ENCODE data around the gene ZBTB38. TPM values are rescaled to one million over a fixed set of nuclear protein-coding genes. Genes with fewer than 3 reads are reported as not detected.

Gene ZBTB38
- polyA plus RNA-seq, 1 experiment = 97.1 TPM

GRCh38 chr3:141409940-141410241 lies 41.6 kb downstream of the ZBTB38 start:
- Histone ChIP-seq H3K4me3 (ENCODE audit: low read depth, low read length) (no peak overlapping the region), H3K27me3 (ENCODE audit: control insufficient read depth, insufficient read depth, low read length) (no peaks in the 10 kb centered on the region), H3K9me3 (ENCODE audit: control insufficient read depth, insufficient read depth, low read length) (no peaks in the 10 kb centered on the region), H3K27ac (ENCODE audit: low read depth, low read length) (peak overlapping the region; percentile 90)
- ChIA-PET CTCF (no interaction called here), POLR2A (no interaction called here)
- TF ChIP-seq CTCF (IDR thresholded peaks at IDR 0.05; ENCODE audit: low read depth, low read length) = no peak
- no peak for DNase-seq (ENCODE audit: low read depth, low spot score)

GRCh38 chr3:141410408-141410807 lies 42.1 kb downstream of the ZBTB38 start:
- Histone ChIP-seq H3K4me3 (ENCODE audit: low read depth, low read length) (no peak overlapping the region), H3K27me3 (ENCODE audit: control insufficient read depth, insufficient read depth, low read length) (no peaks in the 10 kb centered on the region), H3K27ac (ENCODE audit: low read depth, low read length) (peak overlapping the region; percentile 90), H3K9me3 (ENCODE audit: control insufficient read depth, insufficient read depth, low read length) (no peaks in the 10 kb centered on the region)
- POLR2A ChIA-PET = no interaction called here
- no peak for TF ChIP-seq CTCF (IDR thresholded peaks at IDR 0.05; ENCODE audit: low read depth, low read length)
- CTCF ChIA-PET = no interaction called here
- no peak for DNase-seq (ENCODE audit: low read depth, low spot score)

GRCh38 chr3:141410846-141411245 lies 42.5 kb downstream of the ZBTB38 start:
- TF ChIP-seq CTCF (IDR thresholded peaks at IDR 0.05; ENCODE audit: low read depth, low read length) = no peak
- peak overlapping the region; percentile 90 for H3K27ac ChIP-seq (ENCODE audit: low read depth, low read length)
- no peaks in the 10 kb centered on the region for H3K27me3 ChIP-seq (ENCODE audit: control insufficient read depth, insufficient read depth, low read length)
- ChIA-PET POLR2A (interaction anchor here (0.6 kb wide), 1 partner anchor 102 kb away, joined by 3 read pairs; no protein-coding TSS in a partner anchor), CTCF (no interaction called here)
- DNase-seq (ENCODE audit: low read depth, low spot score) = no peak
- H3K9me3 ChIP-seq (ENCODE audit: control insufficient read depth, insufficient read depth, low read length) = no peaks in the 10 kb centered on the region
- H3K4me3 ChIP-seq (ENCODE audit: low read depth, low read length) = no peak overlapping the region

DNA sequence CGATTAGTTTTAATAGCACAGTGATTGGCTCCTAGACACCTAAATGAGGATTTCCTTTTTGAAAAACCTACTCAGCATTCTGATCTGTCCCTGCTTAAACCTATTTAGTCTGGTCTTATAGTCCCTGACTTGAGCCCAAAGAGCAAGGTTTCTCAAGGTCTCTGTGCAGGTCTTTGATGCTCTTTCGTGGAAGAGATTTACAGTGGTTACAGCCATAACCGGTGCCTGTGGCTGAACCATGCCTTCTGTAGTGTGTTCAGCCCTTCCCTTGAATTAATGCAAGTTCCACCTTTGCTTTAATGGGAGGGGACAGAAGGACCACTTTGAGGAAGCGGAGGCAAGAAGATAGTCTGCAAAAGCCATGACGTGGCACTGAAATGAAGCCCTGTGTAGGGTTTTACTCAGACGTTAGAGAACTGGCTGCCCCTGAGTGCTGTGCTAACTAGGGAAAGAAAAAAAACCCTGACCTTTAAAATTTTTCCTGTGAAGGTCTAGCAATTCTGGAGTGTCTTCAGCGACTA lies 43.0 kb downstream of the ZBTB38 start:
- Histone ChIP-seq H3K9me3 (ENCODE audit: control insufficient read depth, insufficient read depth, low read length) (no peaks in the 10 kb centered on the region), H3K27ac (ENCODE audit: low read depth, low read length) (peak overlapping the region; percentile 90), H3K4me3 (ENCODE audit: low read depth, low read length) (no peak overlapping the region), H3K27me3 (ENCODE audit: control insufficient read depth, insufficient read depth, low read length) (no peaks in the 10 kb centered on the region)
- CTCF ChIA-PET = interaction anchor here (0.7 to 2.2 kb wide), 6 partner anchors 13 to 109 kb away, joined by 3 to 18 read pairs (median 6); no protein-coding TSS in a partner anchor
- DNase-seq (ENCODE audit: low read depth, low spot score) = no peak
- TF ChIP-seq CTCF (IDR thresholded peaks at IDR 0.05; ENCODE audit: low read depth, low read length) = no peak
- POLR2A ChIA-PET = interaction anchor here (0.6 to 1.3 kb wide), 4 partner anchors 28 to 103 kb away, joined by 3 to 9 read pairs (median 6); partner anchors contain the start of gene ZBTB38

DNA sequence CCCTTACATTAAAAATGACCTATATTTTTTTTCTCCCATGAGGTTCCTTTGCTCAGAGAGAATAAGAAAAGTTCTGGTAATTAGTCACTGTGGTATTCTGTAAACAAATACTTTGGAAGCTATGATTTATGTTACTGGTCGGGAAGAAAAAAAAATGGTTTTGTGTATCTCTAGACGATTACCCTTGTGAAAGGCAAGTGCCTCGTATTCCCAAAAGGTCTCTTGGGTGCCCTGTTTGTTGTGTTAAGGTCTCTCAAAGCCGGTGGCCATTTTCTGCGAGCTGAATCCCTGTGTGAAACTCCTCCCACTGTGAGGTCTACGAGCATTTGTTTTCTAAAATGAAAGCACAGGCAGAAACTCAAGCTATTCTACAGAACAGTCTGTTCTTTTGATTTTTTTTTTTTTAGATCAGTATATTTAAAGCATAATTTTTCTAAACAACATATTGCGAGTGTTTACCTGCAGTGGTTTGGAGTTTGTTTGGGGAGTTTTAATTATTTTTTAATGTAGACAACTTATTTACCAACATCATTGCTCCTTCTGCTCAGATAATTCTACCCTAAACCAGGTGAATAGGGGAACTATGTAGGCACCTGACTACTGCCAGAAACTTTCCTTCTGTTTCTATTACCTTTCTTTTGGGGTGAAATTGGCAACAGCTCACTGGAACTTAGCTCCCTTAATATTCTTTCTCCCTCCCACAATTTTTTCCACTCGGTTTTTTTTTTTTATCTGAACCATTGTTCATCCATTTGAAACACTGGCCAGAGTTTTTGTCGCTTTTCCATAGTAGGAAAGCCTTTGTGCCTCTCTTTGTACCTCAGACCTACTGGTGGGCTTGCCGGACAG lies 44.0 kb downstream of the ZBTB38 start:
- H3K9me3 ChIP-seq (ENCODE audit: control insufficient read depth, insufficient read depth, low read length) = no peaks in the 10 kb centered on the region
- peak overlapping the region; percentile 94 for H3K27ac ChIP-seq (ENCODE audit: low read depth, low read length)
- CTCF ChIA-PET = interaction anchor here (0.7 to 2.4 kb wide), 13 partner anchors 12 to 110 kb away, joined by 3 to 18 read pairs (median 5); no protein-coding TSS in a partner anchor
- POLR2A ChIA-PET = interaction anchor here (1.2 to 1.5 kb wide), 8 partner anchors 12 to 45 kb away, joined by 3 to 12 read pairs (median 7); partner anchors contain the start of gene ZBTB38
- H3K27me3 ChIP-seq (ENCODE audit: control insufficient read depth, insufficient read depth, low read length) = no peaks in the 10 kb centered on the region
- TF ChIP-seq CTCF (IDR thresholded peaks at IDR 0.05; ENCODE audit: low read depth, low read length) = no peak
- peak overlapping the region; percentile 24; the same call in 1 of the 2 replicates for H3K4me3 ChIP-seq (ENCODE audit: low read depth, low read length)
- peak; percentile 76 for DNase-seq (ENCODE audit: low read depth, low spot score)
